ENCODE results near the gene MARCHF3.

MARCHF3 gene

DNA sequence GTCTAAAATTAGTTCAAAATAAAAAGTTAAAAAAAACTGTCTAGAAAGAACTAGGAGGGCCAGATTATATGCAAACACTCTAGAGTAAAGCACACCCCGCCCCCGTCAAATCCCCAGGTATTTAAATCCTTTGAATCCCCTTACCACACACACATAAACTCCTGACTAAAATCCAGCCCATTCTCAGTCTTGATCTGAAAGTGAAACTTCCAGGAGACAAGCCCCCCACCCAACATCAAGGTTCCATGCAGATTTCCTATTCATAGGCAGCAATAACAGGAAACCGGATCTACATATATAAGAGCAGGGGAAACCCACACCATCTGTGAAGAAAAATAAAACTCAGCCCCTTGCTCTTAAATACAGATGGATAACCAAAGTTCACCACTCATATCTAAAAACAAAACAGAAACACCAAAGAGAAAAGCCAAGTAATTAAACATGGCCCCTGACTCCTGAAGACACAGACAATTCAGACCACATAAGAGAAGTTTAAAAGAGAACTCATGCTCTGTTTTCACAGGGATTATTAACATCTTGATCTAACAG is 42.3 kb downstream of the MARCHF3 start:
- H3K27ac ChIP-seq, result no peak overlapping the region
- no peak for DNase-seq (ENCODE audit: low read depth, low spot score)

DNA sequence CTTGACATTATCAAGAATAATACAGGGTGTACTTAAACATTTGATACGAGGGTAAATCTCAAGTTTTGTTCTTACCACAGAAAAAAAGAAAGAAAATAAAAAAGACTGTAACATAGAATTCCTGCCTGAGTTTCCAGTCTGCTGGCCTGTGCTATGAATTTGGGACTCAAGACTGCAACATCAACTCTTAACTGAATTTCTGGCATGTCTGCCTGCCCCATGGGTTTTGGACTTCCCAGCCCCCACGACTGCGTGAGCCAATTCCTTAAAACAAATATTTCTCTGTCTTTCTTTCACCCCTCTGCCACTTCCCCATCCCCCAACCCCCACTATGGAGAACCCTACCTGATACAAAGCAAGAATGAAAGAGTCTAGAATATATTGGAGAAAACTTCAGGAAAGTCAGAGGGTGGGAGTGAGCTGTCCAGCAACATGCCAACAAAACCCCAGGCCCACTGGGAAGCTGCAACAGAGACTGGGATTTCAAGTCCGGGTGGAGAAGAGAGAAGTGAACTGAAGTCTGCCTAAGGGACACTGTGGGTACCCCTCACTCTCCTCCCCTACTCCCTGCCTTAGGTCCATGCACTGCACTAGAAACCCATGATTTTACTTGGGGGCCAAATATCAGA is 43.0 kb downstream of the MARCHF3 start:
- H3K27ac ChIP-seq, result no peak overlapping the region
- no peak for DNase-seq (ENCODE audit: low read depth, low spot score)

DNA sequence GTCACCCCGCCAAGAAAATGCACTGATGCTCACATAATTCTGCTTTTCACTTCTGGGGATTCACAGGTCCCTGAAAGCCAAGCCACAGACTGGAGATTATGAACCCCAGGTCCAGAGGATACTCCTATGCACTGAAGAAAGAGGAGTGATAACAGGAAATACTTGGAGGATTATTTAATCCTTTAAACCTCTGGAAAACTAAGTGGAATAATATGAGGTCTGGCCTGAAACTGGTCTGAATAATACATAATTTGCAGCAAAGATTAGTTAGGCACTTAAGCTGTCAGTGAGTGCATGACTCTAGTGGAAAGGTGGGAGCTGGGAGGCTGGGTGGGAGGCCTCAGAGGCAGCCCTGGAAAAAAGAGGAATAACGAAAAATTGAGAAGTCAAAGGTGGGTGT is 45.7 kb downstream of the MARCHF3 start:
- DNase-seq (ENCODE audit: low read depth, low spot score), result no peak
- H3K27ac ChIP-seq, result no peak overlapping the region

DNA sequence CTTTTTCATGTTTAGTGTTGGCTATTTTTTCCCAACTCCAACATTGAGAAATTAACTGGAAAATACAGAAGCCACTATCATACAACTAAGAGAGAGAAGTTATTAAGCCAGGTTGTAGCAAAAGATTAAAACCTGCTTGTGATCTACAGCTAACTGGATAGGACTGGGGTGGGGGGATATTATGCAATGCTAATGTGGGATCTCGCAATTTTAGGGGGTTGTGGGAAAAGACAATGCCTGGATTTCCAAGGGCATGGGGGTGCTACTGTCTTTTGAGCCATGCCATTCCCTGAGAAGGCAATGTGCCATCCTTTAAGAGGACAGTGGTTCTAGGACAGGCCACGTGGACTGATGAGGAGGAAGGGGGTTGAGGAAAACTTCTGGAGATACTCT is 46.5 kb downstream of the MARCHF3 start:
- no peak overlapping the region for H3K27ac ChIP-seq
- DNase-seq (ENCODE audit: low read depth, low spot score), result no peak

DNA sequence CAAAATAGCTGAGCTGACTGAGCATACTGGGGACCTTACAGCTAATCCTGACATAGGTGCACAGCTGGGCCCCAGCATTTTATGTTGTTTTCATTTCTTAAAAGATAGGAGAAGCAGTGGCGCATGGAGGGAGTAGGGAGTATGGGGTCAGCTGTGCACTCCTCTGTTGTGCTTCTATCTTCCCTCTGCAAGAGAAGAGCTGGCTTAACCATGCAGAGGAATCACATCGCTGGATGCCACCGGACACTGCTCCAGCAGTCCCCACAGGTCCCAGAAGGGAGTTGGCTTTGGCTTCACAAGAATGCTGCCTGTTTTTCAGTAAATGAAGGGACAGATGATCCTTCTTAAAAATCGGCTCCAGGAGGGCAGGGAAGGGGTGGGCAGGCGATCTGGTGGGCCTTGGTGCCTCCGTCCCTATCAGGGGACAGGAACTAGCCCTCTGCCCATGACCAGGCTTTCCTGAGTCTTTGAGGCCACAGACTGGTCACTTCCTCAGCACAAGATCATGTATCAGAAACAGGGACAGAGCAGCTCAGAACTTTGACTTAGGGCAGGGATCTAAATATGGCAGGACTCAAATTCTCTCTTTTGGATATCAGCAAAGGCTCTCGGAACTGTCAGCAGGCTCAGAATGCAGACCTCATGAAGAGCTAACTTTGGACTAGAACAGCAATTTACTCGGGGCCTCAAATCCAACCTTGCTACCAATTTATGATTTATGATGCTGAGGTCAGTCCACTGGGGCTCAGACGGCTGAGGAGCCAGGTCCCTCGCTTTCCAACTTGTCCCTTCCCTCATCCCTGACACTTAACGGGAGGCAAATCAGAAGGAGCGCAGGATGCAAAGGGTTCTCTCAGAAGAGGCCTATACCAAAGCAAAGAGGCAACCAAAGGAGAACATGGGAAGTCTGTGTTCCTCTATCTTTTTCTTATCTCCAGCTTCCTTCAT is 47.2 kb downstream of the MARCHF3 start:
- DNase-seq (ENCODE audit: low read depth, low spot score), result no peak
- H3K27ac ChIP-seq, result no peak overlapping the region

DNA sequence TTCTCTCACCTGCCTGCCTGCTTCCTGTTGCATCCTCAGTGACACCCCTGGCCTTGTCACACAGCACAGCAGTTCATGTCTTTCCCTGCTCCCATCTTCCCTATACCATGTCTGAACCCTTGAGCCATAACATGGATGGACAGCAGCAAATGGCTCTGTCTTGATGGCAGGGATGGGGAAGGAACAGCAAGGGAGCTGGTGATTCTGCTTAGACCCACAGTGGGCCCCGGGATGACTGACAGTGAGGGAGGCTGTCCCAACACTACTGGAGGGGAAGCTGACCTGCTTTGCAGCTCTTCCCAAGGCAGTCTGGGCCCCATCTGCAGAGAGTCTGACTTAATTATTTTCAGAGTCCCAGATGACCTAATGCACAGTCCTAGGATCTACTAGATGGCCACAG is 48.2 kb downstream of the MARCHF3 start:
- H3K27ac ChIP-seq, result no peak overlapping the region
- DNase-seq (ENCODE audit: low read depth, low spot score), result no peak

DNA sequence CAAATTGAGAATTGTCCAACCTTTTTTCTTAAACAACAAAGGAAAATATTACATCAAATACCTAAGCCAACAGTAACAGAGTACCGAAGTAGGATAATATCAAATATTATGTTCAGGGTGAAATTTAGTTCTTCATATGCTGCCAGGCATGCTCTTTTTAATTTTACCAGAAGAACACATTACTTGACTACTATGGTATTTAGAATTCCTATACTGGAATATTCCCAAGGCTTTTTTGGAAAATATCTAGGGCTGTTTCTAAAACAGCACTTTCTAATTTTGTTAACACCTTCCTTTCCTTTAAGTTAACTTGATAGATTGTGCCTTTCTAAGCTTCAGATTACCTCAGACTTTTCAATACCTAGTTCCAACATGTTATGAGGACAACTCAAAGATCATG is 48.7 kb downstream of the MARCHF3 start:
- DNase-seq (ENCODE audit: low read depth, low spot score), result no peak
- no peak overlapping the region for H3K27ac ChIP-seq

DNA sequence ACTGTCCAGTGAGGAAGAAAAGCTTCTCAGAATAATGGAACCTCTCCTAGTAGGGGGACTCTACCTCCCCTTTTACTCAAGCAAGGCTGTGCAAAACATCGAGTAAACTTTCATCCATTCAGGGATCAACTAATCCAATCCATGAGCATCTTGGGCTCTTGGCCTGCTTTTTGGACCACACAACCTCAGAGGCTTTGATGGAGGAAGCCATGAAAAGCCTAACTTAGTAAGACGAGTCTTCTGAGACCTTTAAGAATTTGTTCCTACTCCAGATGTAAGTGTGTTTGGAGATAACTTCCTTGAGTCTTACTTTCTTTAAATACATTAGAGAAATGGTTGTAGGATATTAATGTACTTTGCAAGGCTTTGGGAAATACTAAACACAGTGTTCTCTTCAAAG is 49.1 kb downstream of the MARCHF3 start:
- H3K27ac ChIP-seq, result no peak overlapping the region
- no peak for DNase-seq (ENCODE audit: low read depth, low spot score)

DNA sequence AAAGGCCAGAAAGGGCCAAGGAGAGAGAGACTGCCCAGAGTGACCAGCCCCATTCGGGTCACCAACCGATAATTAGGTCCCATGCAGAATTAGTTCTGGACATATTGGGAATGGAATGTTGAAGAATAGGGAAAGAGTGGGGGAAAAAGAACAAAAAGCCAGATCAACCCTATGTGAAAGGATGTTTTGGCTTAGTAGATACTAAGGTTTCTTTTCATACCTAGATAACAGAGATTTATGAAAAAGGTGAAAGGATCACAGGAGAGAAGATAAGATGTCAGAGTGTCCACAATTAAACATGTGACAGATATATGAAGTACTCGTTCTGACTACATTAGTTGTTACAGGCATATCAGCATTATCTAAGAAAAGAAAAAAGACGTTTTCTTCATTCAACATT is 52.1 kb downstream of the MARCHF3 start:
- DNase-seq (ENCODE audit: low read depth, low spot score), result no peak

DNA sequence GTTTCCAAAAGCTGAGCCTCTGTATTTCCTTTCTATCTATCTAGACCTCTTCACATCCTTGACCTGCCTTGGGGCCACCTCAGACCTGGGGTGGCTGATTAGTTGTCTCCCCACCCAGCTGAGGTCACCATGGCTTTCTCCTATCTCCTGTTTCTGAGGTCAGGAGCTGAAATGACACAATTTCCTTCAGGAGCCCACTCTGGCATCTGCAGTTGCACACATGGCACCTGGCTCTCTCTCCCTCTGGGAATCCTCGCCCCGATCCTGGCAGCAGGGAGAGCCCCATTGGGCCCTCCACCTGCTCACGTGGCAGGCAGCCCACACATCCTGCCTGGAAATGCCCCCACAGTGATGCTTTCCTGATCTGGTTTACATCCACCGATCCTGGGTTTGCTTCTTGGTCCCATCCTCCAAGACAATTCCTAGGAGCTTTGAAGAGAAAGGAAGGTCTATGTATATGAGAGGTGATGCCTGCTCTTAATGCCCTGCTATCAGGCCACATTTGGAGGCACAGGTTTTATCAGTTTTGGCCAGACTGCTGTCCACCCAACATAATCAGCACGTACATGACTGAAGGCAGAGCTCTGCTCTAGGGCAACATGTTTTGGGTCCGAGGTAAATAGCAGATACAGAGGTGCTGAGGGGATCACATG is 53.7 kb downstream of the MARCHF3 start:
- H3K27ac ChIP-seq, result no peak overlapping the region
- DNase-seq (ENCODE audit: low read depth, low spot score), result no peak

More for the DNA sequence above, 52.1 kb downstream of the MARCHF3 start:
- no peak overlapping the region for H3K27ac ChIP-seq

DNA sequence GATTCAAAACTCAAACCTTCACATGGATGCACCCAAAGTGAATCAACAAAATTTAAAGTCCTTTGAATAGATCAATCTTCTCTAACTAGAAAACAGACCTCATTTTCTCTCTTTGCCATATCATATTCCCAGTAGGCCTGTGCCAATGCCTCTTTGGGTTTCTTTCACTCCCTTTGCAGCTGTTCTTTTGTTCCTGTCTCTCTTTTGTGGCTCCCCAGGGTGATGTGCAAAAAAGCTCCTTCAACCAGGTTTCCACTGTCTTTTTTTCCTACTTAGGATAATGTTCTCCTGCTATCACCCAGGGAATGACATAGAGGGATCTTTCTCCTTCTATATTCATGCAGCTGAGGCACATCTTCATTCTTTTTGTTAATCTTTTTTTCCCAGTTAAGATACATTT is 54.6 kb downstream of the MARCHF3 start:
- no peak for DNase-seq (ENCODE audit: low read depth, low spot score)
- H3K27ac ChIP-seq, result no peak overlapping the region

DNA sequence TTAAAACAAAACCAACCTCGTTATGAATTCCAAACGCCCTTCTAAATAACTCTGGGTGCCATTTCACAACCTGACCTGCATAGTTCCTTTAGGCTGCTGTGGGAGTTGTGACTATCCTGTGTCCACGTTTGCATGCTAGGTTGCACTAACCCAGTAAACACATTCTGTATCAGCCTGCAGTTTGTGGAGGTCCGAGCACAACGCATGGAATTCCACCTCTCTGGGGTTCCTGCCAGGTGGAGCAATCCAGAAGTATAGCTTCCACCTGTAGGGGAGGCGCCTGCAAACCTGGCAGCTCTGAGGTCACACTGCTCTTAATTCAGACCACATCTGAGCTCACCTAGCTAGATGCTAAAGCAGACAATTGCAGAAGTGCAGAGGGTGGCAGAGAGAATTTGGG is 57.2 kb downstream of the MARCHF3 start:
- H3K27ac ChIP-seq, result no peak overlapping the region
- DNase-seq (ENCODE audit: low read depth, low spot score), result no peak

DNA sequence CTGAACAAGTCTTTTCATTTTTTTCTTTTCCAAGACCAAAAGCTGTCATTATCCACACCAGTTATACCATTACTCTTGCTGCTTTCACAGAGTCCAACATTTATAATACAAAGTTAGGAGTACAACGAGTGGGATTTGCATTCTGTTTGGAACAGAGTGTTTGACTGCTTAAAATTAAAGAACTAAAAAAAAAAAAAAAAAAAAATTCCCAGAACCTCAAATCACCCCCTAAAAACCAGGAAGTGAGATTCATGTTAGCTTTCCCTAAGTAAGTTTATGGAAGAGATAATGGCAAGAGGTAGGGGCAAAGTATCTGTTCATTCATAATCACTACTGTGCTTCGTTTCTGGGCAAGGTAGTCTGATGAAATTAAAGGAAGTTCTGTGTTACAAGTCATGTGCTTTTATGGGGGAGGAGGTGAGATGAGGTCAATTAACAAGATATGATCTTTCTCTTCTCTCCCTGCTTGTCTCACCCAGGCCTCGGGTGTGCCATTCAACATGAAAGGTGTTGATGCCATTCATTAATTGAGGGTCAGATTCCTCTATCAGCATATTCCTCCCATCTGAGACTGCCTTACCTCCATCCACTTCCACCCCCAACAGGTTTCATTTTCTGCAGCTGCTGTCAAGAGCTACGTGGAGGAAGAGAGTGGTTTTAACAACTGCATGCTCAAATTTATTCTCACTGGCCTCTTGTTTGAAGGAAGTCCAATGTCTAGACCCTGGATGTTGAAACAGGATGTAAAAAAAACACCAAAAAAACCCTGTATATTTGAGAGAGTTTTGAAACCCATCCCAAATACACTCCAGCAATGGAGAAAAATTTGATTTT is 58.1 kb downstream of the MARCHF3 start:
- DNase-seq (ENCODE audit: low read depth, low spot score), result no peak
- no peak overlapping the region for H3K27ac ChIP-seq

DNA sequence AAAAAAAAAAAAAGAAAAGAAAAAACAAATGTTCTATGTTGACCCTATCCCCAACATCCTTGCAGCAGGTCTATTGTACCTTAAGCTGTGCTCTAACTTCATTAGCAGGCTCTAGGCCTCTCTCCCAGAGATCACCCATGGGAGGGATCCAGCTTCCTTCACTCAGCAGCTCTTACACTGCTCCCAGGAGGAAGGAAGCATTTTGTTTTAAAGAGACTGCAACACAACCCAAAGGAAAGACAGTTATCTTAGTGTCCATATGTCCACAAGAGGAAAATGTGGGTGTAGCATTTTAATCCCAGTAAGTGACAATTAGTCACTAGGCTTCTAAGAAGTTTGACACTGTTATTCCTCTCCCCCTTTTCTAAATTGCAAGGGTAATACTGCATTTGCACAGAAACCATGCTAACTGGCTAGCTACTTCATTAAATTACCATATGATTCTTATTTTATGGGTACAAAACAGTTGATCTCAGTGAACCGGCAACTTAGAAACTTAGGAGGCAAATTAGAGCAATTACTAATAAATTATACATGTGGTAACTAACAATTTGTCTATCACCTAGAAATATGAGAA is 58.8 kb downstream of the MARCHF3 start:
- DNase-seq (ENCODE audit: low read depth, low spot score), result no peak
- no peak overlapping the region for H3K27ac ChIP-seq

DNA sequence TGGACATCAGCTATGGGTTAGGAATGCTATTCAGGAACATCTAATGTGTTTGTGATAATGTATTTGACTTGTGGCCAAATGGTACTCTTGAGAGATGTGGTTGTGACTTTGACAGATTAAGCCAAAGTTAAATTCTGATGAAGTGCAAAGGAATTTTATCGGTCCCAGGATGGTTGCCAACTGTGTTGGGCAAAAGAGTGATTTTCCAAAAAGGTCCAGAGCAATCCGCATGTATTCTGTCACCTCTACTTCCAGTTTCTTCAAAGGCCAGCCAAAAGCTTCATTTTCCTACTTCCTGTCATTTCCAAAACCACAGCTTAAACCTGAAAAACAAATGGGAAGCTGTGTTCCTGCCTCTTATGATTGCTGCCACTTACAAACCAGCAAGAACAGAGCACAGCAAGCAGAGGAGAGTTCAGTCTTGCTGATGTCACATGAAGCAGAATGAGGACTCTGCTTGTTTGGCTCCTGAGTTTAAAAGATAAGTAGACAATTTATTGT is 59.8 kb downstream of the MARCHF3 start:
- no peak overlapping the region for H3K27ac ChIP-seq
- no peak for DNase-seq (ENCODE audit: low read depth, low spot score)

DNA sequence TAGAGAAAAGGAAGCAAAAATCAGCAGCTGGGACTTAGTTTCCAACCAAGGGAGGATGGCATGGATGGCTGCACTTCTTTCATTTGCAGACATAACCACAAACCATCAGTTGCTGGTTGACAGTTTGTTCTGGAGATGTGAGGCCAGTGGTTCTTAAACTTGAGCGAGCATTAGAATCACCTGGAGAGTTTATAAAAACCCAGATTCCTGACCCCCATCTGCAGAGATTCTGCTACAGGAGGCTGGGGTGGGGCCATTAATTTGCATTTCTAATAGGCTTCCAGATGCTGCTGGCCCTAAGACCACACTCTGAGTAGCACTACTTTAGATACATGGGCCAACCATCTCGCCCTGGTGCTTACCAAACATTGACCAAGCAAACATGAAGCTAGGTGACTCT is 60.8 kb downstream of the MARCHF3 start:
- no peak overlapping the region for H3K27ac ChIP-seq
- no peak for DNase-seq (ENCODE audit: low read depth, low spot score)

DNA sequence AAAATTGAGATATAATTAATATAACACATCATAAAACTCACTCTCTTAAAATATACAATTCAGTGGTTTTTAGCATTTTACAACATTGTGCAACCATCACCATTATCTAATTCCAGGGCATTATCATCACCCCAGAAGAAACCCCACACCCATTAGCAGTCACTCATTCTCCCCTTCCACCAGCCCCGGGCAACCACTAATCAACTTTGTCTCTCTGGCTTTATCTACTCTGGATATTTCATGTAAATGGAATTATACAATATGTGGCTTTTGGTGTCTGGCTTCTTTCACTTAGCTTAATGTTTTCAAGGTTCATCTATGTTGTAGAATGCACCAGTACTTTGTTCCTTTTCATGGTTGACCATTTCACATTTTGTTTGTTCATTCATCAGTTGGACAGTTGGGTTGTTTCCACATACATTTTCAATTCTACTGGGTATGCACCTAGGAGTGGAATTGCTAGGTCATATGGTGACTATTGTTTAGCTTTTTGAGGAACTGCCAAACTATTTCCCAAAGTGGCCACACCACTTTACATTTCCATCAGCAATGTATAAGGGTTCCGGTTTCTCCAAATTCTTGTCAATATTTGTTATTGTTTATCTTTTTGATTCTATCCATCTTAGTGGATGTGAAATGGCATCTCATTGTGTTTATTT is 62.4 kb downstream of the MARCHF3 start:
- no peak overlapping the region for H3K27ac ChIP-seq
- no peak for DNase-seq (ENCODE audit: low read depth, low spot score)

DNA sequence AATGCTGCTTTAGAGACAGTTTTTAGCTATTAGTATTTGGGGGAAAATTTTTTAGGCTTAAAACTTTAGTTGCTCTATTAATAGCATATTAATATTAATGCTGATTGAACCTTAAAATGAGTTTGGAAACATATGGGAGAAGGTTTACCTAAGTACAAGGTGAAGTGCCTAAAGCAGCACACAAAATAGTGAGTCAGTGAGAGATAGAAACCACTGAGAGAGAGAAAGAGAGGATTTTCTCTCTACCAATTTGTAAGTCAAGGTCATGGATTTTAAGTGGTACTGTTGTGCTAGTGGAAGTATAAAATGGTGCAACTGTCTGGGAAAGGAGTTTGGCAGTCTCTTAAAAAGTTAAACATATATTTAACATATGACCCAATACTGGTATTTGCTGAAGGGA is 64.9 kb downstream of the MARCHF3 start:
- H3K27ac ChIP-seq, result peak overlapping the region; percentile 33
- no peak for DNase-seq (ENCODE audit: low read depth, low spot score)

DNA sequence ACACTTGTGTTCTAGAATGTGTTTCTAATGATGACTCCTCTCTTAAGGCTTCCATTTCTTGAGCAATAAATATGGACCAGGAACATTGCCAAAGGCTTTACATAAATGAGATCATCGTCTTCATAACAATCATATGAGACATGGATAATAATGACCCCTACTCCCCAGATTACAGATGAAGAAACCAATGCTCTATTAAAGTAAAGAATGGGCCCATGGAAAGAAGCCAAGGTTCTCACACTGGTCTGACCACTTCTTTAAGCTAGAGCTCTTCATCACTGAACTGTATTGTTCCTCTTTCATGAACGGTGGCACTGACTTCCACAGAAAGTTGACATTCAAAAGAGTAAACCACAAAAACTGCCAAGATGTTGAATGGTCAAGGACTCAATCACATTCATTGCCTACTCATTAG is 65.3 kb downstream of the MARCHF3 start:
- DNase-seq (ENCODE audit: low read depth, low spot score), result peak; percentile 80
- peak overlapping the region; percentile 33 for H3K27ac ChIP-seq
